ENCODE results near the gene OXSR1.
"Not testable (repeated sequence)": the region's sequence is repeated elsewhere in the genome, so short reads cannot be mapped to it uniquely, and the experiment has no call there.

OXSR1 gene

GRCh38 chr3:38276081-38276916 lies 111.0 kb downstream of the OXSR1 start:
- no peak for DNase-seq

GRCh38 chr3:38276917-38277630 lies 111.7 kb downstream of the OXSR1 start:
- DNase-seq = no peak

- DNase-seq = no peak
These were observed 113.5 kb downstream of the OXSR1 start for GRCh38 chr3:38278841-38279240.

- DNase-seq = no peak
These were observed 116.8 kb downstream of the OXSR1 start, which contains the start of gene SLC22A14 for GRCh38 chr3:38281895-38282686. TSS of gene SLC22A14 (plus strand) at chr3:38282294. CDS start at chr3:38306027, 23,733 bp downstream.

- no peak for DNase-seq
These were observed 118.7 kb downstream of the OXSR1 start for GRCh38 chr3:38283810-38284755.

GRCh38 chr3:38284756-38285150 lies 119.4 kb downstream of the OXSR1 start:
- no peak for DNase-seq

- not testable (repeated sequence) for DNase-seq
These were observed 124.2 kb downstream of the OXSR1 start for GRCh38 chr3:38289286-38290217.

- DNase-seq = not testable (repeated sequence)
These were observed 131.7 kb downstream of the OXSR1 start for GRCh38 chr3:38297053-38297452.

GRCh38 chr3:38297537-38297936 lies 132.2 kb downstream of the OXSR1 start:
- DNase-seq = no peak

GRCh38 chr3:38297947-38298711 lies 132.8 kb downstream of the OXSR1 start:
- no peak for DNase-seq
